HEK293T (cell line): ENCODE measurements around the gene CACNG7.
A peak's percentile ranks its signal among the peaks of the same experiment; 100 is the strongest.

Experiments
- CTCF ChIA-PET: fragments of 350-600 bp; formaldehyde crosslinking; extraction: SDS; loops from one replicate; lab custom pipeline; 2021; ENCODE audit warnings: antibody characterized with exemption, inconsistent platforms; lab: Yijun Ruan, JAX
- POLR2A ChIA-PET: fragments of 350-600 bp; formaldehyde crosslinking; extraction: SDS; loops from one replicate; lab custom pipeline; 2020; ENCODE audit warnings: antibody characterized with exemption, inconsistent platforms; lab: Yijun Ruan, JAX
- DNase-seq: peaks from one replicate; pipeline ENCODE4 v3.0.0; 2012; ENCODE audit warnings: mixed read lengths; ENCODE audit errors: extremely low spot score
- ARNT ChIP-seq: fragments of 450-650 bp; IDR thresholded peaks from 2 replicates; pipeline ENCODE4 v1.6.1; 2017; ENCODE audit warnings: mild to moderate bottlenecking
- BHLHE40 ChIP-seq: fragments of 450-650 bp; IDR thresholded peaks from 2 replicates; pipeline ENCODE4 v1.6.1; 2016; ENCODE audit warnings: mild to moderate bottlenecking, moderate library complexity, borderline replicate concordance
- CTBP1 ChIP-seq: fragments of 450-650 bp; IDR thresholded peaks from 2 replicates; pipeline ENCODE4 v1.6.1; 2016; ENCODE audit warnings: borderline replicate concordance
- ELF4 ChIP-seq: fragments of 450-650 bp; IDR thresholded peaks from 2 replicates; pipeline ENCODE4 v1.6.1; 2017; ENCODE audit warnings: antibody characterized with exemption
- FOXA1 ChIP-seq: fragments of 450-650 bp; IDR thresholded peaks from 2 replicates; pipeline ENCODE4 v1.6.1; 2016; ENCODE audit warnings: mild to moderate bottlenecking
- FOXK2 ChIP-seq: fragments of 450-650 bp; IDR thresholded peaks from 2 replicates; pipeline ENCODE4 v1.6.1; 2016; ENCODE audit warnings: mild to moderate bottlenecking
- FOXM1 ChIP-seq: fragments of 450-650 bp; IDR thresholded peaks from 2 replicates; pipeline ENCODE4 v1.6.1; 2017; ENCODE audit warnings: mild to moderate bottlenecking, borderline replicate concordance
- HDGF ChIP-seq: fragments of 450-650 bp; IDR thresholded peaks from 2 replicates; pipeline ENCODE4 v1.6.1; 2017; ENCODE audit warnings: antibody characterized with exemption, borderline replicate concordance
- L3MBTL2 ChIP-seq: fragments of 450-650 bp; conservative IDR thresholded peaks from 2 replicates; pipeline ENCODE4 v1.6.1; 2016; ENCODE audit warnings: mild to moderate bottlenecking
- LEF1 ChIP-seq: fragments of 450-650 bp; IDR thresholded peaks from 2 replicates; pipeline ENCODE4 v1.6.1; 2017; ENCODE audit warnings: mild to moderate bottlenecking, borderline replicate concordance
- NFRKB ChIP-seq: fragments of 450-650 bp; IDR thresholded peaks from 2 replicates; pipeline ENCODE4 v1.6.1; 2016; ENCODE audit warnings: mild to moderate bottlenecking, moderate library complexity
- PKNOX1 ChIP-seq: fragments of 450-650 bp; IDR thresholded peaks from 2 replicates; pipeline ENCODE4 v1.6.1; 2016
- SP1 ChIP-seq: fragments of 450-650 bp; IDR thresholded peaks from 2 replicates; pipeline ENCODE4 v1.6.1; 2017
- SUZ12 ChIP-seq: fragments of 450-650 bp; IDR thresholded peaks from 2 replicates; pipeline ENCODE4 v1.6.1; 2016; ENCODE audit warnings: mild to moderate bottlenecking
- TARDBP ChIP-seq: fragments of 450-650 bp; IDR thresholded peaks from 2 replicates; pipeline ENCODE4 v1.6.1; 2016
- ZNF384 ChIP-seq: fragments of 450-650 bp; IDR thresholded peaks from 2 replicates; pipeline ENCODE4 v1.6.1; 2016

CACNG7 gene

GRCh38 chr19:53915000-53915399 is 5.9 kb downstream of the CACNG7 start:
- ChIA-PET POLR2A (no interaction called here), CTCF (no interaction called here)
- no peak for TF ChIP-seq CTBP1
- peak; percentile 77 for TF ChIP-seq PKNOX1

GRCh38 chr19:53916004-53916403 is 6.9 kb downstream of the CACNG7 start:
- CTCF ChIA-PET, result no interaction called here
- POLR2A ChIA-PET, result no interaction called here
- no peak for DNase-seq
- TF ChIP-seq FOXA1 (no peak), FOXM1 (no peak), LEF1 (no peak), L3MBTL2 (no peak), TARDBP (no peak), FOXK2 (no peak), PKNOX1 (no peak), ARNT (no peak), BHLHE40 (no peak), SP1 (no peak), CTBP1 (no peak), HDGF (no peak), ZNF384 (no peak), SUZ12 (no peak), NFRKB (no peak), ELF4 (no peak)

More at GRCh38 chr19:53915000-53915399, 5.9 kb downstream of the CACNG7 start:
- DNase-seq, result peak; percentile 64

GRCh38 chr19:53917356-53917755 is 8.3 kb downstream of the CACNG7 start:
- CTCF ChIA-PET, result no interaction called here

GRCh38 chr19:53927739-53928138 is 18.7 kb downstream of the CACNG7 start:
- peak; percentile 50 for DNase-seq
- POLR2A ChIA-PET, result no interaction called here
- peak; percentile 83 for TF ChIP-seq ZNF384
- no peak for TF ChIP-seq ARNT
- TF ChIP-seq PKNOX1, result no peak
- CTCF ChIA-PET, result no interaction called here

More at GRCh38 chr19:53917356-53917755, 8.3 kb downstream of the CACNG7 start:
- no peak for TF ChIP-seq HDGF
- TF ChIP-seq LEF1, result no peak
- no peak for TF ChIP-seq TARDBP
- TF ChIP-seq ARNT, result no peak
- TF ChIP-seq CTBP1, result no peak
- no peak for TF ChIP-seq SUZ12
- TF ChIP-seq ZNF384, result no peak
- TF ChIP-seq FOXA1, result no peak
- POLR2A ChIA-PET, result no interaction called here
- no peak for DNase-seq

DNA sequence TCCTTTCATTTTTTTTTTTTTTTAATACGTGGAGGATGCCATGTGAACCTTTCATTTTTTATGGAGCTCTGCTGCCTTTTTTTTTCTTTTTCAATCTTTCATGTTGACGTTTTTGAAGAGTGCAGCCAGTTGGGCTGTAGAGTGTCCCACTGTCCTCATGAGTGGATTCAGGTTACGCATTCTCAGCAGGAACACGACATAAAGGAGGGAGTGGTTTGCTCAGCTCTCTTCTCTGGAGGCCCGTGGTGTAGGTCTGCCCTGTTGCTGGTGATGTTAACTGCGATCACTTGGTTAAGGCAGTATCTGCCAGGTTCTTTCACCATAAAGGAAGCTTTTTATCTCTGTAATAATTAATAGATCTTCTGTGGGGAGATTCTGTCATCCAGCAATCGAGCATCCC is 27.0 kb downstream of the CACNG7 start:
- POLR2A ChIA-PET, result interaction anchor here (0.8 to 1.7 kb wide), 2 partner anchors 8 to 10 kb away, joined by 3 to 4 read pairs; no protein-coding TSS in a partner anchor

GRCh38 chr19:53942001-53942786 is 33.1 kb downstream of the CACNG7 start:
- POLR2A ChIA-PET, result no interaction called here
- peak; percentile 98 for DNase-seq

More for the DNA sequence above, 27.0 kb downstream of the CACNG7 start:
- DNase-seq, result no peak
- CTCF ChIA-PET, result interaction anchor here (0.7 kb wide), 1 partner anchor 11 kb away, joined by 4 read pairs; no protein-coding TSS in a partner anchor
- TF ChIP-seq ZNF384 (peak; percentile 55; the same call in 1 of the 2 replicates), CTBP1 (no peak), HDGF (no peak), PKNOX1 (no peak)

More at GRCh38 chr19:53942001-53942786, 33.1 kb downstream of the CACNG7 start:
- CTCF ChIA-PET, result interaction anchor here (0.6 to 1.3 kb wide), 3 partner anchors 10 to 65 kb away, joined by 3 read pairs; no protein-coding TSS in a partner anchor
- no peak for TF ChIP-seq FOXM1
- TF ChIP-seq SP1, result peak; percentile 55
- 0 out of 2 replicates have a peak, but pooled peaks have one; percentile 60 for TF ChIP-seq HDGF
